Measurements from ENCODE around the gene DYNC2LI1.

Gene DYNC2LI1

GRCh38 chr2:43818761-43819160, 44.9 kb downstream of the DYNC2LI1 start:
- peak; percentile 69 for DNase-seq (ENCODE audit: low read depth)

- no peak for DNase-seq (ENCODE audit: low read depth)
These were observed 45.8 kb downstream of the DYNC2LI1 start for GRCh38 chr2:43819491-43820163.

GRCh38 chr2:43822839-43823238, 49.0 kb downstream of the DYNC2LI1 start:
- DNase-seq (ENCODE audit: low read depth) = no peak

- DNase-seq (ENCODE audit: low read depth) = no peak
These were observed 49.9 kb downstream of the DYNC2LI1 start for GRCh38 chr2:43823751-43824150.

GRCh38 chr2:43824512-43824911, 50.7 kb downstream of the DYNC2LI1 start:
- no peak for DNase-seq (ENCODE audit: low read depth)

GRCh38 chr2:43824951-43825493, 51.2 kb downstream of the DYNC2LI1 start:
- no peak for DNase-seq (ENCODE audit: low read depth)

- DNase-seq (ENCODE audit: low read depth) = no peak
These were observed 52.0 kb downstream of the DYNC2LI1 start for GRCh38 chr2:43825841-43826240.

- no peak for DNase-seq (ENCODE audit: low read depth)
These were observed 52.7 kb downstream of the DYNC2LI1 start for GRCh38 chr2:43826305-43827250.

GRCh38 chr2:43831543-43832294, 57.9 kb downstream of the DYNC2LI1 start:
- DNase-seq (ENCODE audit: low read depth) = peak; percentile 12

GRCh38 chr2:43832457-43832856, 58.6 kb downstream of the DYNC2LI1 start:
- peak; percentile 17 for DNase-seq (ENCODE audit: low read depth)

- no peak for DNase-seq (ENCODE audit: low read depth)
These were observed 63.2 kb downstream of the DYNC2LI1 start for GRCh38 chr2:43837033-43837432.

GRCh38 chr2:43837831-43838559, 64.2 kb downstream of the DYNC2LI1 start:
- DNase-seq (ENCODE audit: low read depth) = no peak

GRCh38 chr2:43838560-43839267, 64.9 kb downstream of the DYNC2LI1 start, which contains the start of the genes ABCG5 and ABCG8:
TSS of gene ABCG5 (minus strand) at chr2:43838839. CDS start at chr2:43838679, 160 bp downstream.
TSS of gene ABCG8 (plus strand) at chr2:43838971. CDS start at chr2:43839054, 83 bp downstream.
- no peak for DNase-seq (ENCODE audit: low read depth)

GRCh38 chr2:43839776-43840564, 66.1 kb downstream of the DYNC2LI1 start:
- DNase-seq (ENCODE audit: low read depth) = no peak

- DNase-seq (ENCODE audit: low read depth) = no peak
These were observed 67.1 kb downstream of the DYNC2LI1 start for GRCh38 chr2:43840965-43841364.

GRCh38 chr2:43841949-43842865, 68.4 kb downstream of the DYNC2LI1 start:
- no peak for DNase-seq (ENCODE audit: low read depth)

GRCh38 chr2:43842866-43843226, 69.0 kb downstream of the DYNC2LI1 start:
- no peak for DNase-seq (ENCODE audit: low read depth)

GRCh38 chr2:43845181-43845580, 71.3 kb downstream of the DYNC2LI1 start:
- DNase-seq (ENCODE audit: low read depth) = no peak

Data from iris pigment epithelial cell (primary cell).